GM18861 (cell line): ENCODE results near the gene UPP2.

ENCODE experiments used
- ATAC-seq: cut with Tn5 transposase; IDR thresholded peaks from one replicate; pipeline ENCODE4 v1.9.1; 2021; ENCODE audit not compliant: unreplicated experiment

UPP2 gene

GRCh38 chr2:158101384-158101926 is at the start of gene UPP2:
Gene UPP2 (plus strand): TSS chr2:158101876. CDS start chr2:158102064, 188 bp downstream.
- ATAC-seq, result no peak

DNA sequence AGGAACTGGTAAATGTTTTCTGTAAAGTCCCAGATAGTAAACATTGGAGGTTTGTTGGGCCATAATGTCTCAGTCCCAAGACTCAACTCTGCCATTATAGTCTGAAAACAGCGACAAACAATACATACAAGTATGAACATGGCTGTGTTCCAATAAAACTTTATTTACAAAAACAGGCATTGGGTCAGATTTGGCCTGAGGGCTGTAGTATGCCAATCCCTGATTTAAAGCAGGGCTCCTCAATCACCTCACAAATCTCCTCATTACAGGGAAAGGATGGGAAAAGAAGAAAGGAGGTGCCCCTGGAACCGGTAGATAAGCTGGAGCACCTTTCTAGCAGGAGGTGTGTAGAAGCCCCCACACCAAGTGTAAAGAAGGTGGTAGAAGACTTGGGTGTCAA is 48.9 kb upstream of the UPP2 start:
- no peak for ATAC-seq

- ATAC-seq, result no peak
These were observed 44.8 kb upstream of the UPP2 start for GRCh38 chr2:158056875-158057274.

DNA sequence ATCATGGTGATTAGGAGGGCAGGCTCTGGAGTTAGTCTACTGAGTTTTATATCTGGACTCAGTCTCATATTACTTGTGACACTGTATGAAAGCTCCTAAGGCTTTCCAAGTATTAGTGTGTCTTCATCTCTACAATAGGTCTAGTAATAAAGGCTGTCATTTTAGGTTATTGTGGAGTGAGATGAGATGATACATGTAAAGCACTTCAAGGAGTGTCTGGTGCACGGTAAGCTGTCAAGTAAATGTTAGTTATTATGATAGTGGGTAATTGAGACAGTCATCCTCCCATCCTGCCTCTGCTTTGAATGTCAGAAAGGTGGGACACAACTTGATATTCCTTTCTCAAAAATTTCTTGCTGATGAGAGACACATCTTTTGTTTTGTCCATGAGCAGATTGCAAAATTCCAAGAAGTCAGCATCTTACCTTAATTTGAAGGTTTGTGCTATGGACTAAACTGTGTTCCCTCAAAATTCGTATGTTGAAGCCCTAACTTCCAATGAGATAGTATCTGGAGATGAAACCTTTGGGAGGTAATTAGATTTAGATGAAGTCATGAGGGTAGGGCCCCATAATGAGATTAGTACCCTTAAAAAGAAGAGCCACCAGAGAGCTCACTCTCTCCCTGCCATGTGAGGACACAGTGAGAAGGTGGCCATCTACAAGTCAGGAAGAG is 41.4 kb upstream of the UPP2 start:
- ATAC-seq, result no peak

GRCh38 chr2:158060835-158061435 is 40.7 kb upstream of the UPP2 start:
- ATAC-seq, result no peak

DNA sequence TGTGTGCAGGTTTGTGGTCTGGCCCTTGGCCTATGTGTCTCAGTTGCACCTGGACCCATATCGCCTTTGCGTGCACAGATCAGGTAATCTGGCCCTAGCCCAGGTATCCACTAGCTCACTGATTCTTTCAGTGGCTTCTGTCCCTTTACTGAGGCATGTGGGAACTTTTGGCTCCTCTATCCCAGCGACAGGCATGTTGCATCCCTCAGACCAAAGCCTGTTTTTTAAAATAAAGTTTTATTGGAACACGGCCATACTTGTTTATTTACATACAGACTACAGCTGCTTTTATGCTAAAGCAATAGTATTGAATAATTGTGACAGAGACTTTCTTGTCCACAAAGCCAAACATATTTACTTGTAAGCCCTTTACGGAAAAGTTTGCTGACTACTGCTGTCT is 39.9 kb upstream of the UPP2 start:
- ATAC-seq, result no peak

- no peak for ATAC-seq
These were observed 35.5 kb upstream of the UPP2 start for GRCh38 chr2:158066046-158066713.

DNA sequence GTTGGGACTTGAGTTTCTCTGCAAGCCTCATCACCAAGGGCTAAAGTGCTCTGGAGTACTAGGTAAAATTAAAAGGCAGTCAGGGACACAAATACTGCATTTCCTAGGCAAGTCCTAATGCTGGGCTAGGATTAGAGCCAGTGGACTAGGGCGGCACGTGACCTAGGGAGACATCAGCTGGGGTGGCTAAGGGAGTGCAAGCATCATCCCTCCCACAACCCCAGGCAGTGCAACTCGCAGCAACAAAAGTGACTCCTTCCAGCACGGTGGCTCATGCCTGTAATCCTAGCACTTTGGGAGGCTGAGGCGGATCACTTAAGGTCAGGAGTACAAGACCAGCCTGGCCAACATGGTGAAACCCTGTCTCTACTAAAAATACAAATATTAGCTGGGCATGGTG is 30.7 kb upstream of the UPP2 start:
- ATAC-seq, result no peak

DNA sequence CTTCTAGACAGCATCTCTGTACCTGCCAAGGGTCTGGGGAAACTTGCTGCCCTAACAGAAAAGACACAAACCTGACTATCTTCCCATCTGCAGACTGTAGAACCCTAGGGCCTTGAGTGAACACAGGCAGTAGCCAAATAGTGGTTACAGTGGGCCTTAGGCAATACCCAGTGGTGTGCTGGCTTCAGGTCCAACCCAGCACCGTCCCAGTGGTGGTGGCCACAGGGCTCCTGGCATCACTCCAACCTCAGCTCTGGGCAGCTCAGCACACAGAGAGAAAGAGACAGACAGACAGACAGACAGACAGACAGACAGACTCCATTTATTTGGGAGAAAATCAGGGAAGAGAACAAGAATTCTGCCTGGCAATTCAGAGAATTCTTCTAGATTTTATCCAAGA is 29.3 kb upstream of the UPP2 start:
- no peak for ATAC-seq

DNA sequence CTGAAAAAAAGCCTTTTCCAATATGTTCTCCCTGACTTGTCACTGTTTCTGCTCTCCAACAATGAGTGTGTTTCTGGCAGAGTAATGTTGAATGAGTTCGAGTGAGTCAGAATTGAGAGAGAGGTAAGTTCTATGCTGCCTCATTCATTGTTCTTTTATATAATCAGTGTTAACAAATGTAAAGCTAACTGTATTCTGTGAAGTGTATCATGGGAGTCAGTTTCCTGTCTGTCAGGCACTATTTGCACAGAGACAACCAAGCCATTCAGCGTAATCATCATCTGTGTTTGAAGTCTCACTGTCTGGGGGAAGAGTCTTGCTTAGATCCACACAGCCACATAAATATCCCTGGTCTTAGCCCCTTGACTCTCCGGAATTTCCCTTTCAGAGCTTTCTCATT is 22.0 kb upstream of the UPP2 start:
- no peak for ATAC-seq

DNA sequence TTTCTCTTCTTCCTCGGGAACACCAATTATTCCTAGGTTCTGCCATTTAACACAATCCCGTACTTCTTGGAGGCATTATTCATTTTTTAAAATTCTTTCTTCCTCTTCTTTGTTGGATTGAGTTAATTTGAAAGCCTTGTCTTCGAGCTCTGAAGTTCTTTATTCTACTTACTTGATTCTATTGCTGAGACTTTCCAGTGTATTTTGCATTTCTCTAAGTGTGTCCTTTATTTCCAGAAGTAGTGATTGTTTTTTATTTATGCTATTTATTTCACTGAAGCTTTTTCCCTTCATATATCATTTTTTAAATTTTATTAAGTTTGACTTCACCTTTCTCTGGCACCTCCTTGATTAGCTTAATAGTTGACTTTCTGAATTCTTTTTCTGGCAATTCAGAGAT is 13.6 kb upstream of the UPP2 start:
- no peak for ATAC-seq

DNA sequence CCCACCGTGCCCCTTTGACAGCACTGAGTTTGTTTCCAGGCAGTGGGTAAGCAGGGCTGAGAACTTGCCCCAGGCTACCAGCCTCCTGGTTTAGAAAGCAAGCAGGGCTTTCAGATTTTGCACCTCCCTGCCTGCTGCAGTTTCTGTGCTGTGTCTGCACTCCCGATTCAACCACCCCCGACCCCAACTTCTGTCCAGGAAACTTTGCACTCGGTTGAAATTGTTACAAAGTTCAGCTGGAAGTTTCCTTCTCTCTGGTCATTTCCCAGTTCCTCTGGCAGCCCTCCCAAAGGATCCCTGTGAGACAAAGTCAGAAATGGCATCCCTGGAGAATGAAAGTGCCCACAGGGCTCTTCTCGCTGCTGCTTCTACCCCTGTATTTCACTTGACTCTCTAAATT is 12.4 kb upstream of the UPP2 start:
- no peak for ATAC-seq

DNA sequence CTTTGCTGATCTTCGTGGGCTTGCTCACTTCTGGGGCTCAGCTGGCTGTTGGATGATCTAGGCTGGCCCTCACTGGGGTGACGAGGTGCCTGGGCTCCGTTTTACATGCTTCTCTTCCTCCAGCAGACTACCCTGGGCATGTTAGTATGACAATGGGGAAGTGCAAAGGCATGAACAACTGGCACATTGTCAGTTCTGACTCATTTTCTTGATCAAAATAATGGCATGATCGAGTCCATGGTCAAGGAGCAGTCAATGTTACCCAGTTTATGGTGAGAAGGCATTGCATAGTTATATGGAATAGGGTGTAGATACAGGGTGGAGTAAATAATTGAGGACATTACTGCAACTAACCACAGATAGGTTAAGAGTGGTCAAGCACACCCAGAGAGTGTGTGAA is 10.0 kb upstream of the UPP2 start:
- no peak for ATAC-seq

- ATAC-seq, result no peak
These were observed 7.1 kb upstream of the UPP2 start for GRCh38 chr2:158094487-158095092.

GRCh38 chr2:158095269-158095668 is 6.4 kb upstream of the UPP2 start:
- ATAC-seq, result no peak

- no peak for ATAC-seq
These were observed 5.8 kb upstream of the UPP2 start for GRCh38 chr2:158095912-158096311.

DNA sequence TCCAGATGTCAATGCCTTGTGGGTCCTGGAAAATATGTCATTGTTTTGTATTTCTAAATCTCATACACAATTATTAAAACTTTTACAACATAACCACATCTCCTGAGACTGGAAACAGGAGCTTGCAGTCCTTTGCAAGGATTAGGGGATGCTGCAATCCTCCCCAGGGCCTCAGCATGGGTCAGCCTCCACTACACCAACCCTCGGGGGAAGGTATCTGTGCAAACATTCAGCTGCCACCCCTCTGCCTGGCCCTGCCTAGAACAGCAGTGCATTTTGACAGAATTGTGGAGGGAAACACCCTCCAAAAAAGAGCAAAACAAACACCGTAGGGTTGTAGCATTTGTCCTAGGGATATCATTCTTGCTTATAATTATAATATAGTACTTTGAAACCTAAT is 4.2 kb upstream of the UPP2 start:
- ATAC-seq, result no peak

- no peak for ATAC-seq
These were observed 3.5 kb upstream of the UPP2 start for GRCh38 chr2:158098178-158098577.

DNA sequence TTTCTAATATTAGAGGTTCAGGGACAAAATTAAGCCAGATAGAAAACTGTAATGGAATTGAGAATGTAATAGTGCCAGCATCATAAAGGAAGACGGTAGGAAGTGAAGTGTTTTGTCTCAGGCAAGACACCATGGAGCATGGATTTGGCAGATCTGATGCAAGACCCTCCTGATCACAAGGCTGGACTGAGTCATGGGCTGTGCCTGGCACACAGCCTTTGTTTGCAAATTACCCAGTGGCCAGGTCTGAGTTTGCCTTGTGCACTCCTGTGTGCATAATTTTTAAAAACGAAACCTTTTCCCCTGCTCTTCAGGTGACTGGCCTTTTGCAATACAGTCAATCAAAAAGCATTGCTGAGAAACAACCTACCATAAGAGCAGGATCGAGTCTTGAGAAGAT is 2.0 kb upstream of the UPP2 start:
- ATAC-seq, result no peak

DNA sequence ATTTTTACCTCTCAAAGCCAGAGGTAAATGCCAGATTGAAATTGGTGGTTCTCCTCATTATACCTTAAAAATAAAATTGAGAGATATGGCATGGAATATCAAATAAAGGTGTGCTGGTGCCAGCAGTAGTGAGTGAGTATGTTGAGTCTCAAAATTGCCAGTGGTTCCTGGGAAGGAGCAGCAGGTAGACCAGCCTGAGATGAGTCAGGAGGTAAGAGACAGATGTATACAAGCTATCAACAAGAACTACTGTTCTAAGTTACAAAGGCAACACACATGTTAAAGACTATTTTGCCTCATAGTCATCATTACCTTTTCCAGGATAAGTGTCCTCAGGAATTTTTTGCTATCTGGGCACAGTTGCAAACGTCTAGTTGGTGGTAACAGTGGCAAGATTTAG is 1.3 kb upstream of the UPP2 start:
- ATAC-seq, result no peak

DNA sequence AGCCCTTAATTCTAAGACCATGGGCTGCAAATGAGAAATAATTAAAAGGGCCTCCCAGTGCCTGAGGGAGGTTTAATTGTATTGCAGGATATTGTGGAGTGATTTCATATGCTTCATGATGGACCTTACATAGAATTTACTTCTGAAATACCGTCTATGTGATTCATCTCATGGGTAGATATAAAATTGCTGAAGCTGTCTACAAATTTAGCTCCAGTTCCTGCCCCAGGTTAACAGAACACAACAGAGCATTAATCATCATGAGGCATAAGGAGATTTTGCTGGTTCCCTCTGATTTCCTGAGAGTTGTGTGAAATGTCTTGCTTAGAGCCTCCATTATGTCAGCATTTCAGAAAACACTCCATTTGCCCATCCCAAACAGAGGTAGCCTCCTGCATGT is 770 bp downstream of the UPP2 start:
- ATAC-seq, result no peak
